HG03280 (cell line): ENCODE data around the gene CDKL1.
A peak's percentile ranks its signal among the peaks of the same experiment; 100 is the strongest.
"Not testable (repeated sequence)": the region's sequence is repeated elsewhere in the genome, so short reads cannot be mapped to it uniquely, and the experiment has no call there.

Experiments
- ATAC-seq: cut with Tn5 transposase; IDR thresholded peaks from one replicate; pipeline ENCODE4 v1.9.1; 2021; ENCODE audit warnings: mild to moderate bottlenecking, moderate library complexity; ENCODE audit not compliant: unreplicated experiment

CDKL1 gene

GRCh38 chr14:50335989-50336824 lies 60.5 kb downstream of the CDKL1 start:
- ATAC-seq: no peak

GRCh38 chr14:50335389-50335788 lies 61.3 kb downstream of the CDKL1 start:
- ATAC-seq: no peak

DNA sequence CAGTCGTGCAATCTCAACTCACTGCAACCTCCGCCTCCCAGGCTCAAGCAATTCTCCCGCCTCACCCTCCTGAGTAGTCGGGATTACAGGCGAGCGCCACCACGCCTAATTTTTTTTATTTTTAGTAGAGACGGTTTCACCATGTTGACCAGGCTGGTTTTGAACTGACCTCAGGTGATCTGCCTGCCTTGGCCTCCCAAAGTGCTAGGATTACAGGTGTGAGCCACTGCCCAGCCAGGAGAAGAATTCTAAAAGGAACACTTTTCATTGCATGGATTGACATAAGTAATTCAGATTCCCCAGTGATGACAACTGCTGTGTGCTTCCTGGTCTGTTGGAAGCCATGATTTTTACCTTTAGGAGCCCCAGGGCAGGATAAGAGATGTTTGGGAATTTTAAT lies 62.5 kb downstream of the CDKL1 start:
- ATAC-seq: no peak

DNA sequence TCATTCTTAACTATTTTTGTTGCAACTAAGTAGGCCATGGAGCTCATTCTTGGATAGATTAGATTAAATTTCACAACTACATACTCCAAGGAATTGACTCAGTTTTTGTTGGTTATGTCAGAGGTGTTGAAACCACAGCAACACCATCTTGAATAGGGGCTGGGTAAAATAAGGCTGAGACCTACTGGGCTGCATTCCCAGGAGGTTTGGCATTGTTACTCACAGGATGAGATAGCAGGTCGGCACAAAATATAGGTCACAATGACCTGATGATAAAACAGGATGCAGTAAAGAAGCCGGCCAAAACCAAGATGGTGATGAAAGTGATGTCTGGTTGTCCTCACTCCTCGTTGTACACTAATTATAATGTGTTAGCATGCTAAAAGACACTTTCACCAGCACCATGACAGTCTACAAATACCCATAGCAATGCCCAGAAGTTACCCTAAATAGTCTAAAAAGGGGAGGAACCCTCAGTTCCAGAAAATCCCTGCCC lies 63.6 kb downstream of the CDKL1 start:
- ATAC-seq: no peak

DNA sequence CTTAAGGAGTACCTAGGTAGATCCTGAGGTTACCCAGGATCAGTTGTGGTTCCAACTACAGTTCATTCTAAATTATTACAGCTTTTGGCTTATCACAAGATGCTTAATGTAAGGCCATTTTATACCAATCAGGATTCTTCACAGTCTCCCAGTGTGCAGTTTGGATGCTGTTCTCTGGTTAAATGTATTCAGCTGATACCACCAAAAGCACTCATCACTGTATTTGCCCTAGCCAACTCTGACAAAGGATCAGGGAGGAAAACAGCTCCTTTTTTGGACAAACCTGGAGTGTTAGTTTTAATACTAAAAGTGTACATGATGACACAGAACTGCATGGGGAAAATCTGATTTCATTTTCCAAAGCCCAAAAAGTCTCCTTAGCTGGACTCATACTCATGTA lies 65.1 kb downstream of the CDKL1 start:
- no peak for ATAC-seq

DNA sequence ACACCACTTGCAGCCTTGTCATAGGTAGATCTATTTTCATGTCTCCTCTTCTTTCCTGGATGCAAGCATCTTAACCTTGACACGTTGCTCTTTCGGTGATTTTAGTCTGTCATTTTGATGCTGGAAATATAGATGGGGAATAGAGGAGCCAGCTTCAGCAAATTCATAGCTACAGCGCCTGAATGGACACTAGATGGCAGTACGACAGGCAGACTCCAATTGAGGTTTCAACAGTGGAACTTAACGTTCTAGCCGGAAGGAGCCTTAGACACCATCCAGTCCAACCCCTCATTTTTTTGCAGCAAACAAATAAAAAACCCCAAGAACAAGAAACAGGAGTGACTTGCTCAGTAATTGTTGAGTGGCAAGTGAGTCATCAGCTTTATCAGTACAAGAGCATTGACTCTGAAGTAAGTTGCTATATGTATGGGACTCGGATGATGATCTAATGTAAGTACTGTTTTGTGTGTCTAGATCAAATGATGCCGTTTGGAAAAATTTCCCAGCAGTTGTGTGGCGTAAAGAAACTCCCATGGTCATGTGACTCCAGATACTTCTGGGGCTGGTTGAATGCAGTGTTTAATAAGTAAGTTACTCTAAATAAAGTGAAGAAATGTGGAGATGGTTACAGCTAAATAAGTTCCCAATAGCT lies 75.5 kb downstream of the CDKL1 start:
- ATAC-seq: peak; percentile 89

- no peak for ATAC-seq
Observed at GRCh38 chr14:50320283-50320682, 76.4 kb downstream of the CDKL1 start.

DNA sequence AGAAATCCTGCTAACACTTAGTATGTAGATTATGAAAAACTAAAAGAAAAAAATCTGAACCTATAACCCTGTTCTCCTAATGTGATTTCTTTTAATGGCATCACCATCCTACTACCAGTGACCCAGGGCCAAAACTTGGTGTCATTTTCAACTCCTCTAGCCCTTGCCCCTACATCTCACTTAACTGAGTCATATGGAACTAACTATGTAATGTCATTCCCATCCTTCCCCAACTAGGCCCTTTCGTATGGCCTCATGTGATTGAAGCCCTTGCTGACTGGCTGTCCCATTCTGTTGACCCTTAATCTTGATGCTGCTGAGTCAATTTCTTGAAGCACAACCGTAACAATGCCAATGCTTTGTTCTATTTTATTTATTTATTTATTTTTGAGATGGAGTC lies 77.0 kb downstream of the CDKL1 start:
- no peak for ATAC-seq

- no peak for ATAC-seq
Observed at GRCh38 chr14:50319293-50319692, 77.4 kb downstream of the CDKL1 start.

DNA sequence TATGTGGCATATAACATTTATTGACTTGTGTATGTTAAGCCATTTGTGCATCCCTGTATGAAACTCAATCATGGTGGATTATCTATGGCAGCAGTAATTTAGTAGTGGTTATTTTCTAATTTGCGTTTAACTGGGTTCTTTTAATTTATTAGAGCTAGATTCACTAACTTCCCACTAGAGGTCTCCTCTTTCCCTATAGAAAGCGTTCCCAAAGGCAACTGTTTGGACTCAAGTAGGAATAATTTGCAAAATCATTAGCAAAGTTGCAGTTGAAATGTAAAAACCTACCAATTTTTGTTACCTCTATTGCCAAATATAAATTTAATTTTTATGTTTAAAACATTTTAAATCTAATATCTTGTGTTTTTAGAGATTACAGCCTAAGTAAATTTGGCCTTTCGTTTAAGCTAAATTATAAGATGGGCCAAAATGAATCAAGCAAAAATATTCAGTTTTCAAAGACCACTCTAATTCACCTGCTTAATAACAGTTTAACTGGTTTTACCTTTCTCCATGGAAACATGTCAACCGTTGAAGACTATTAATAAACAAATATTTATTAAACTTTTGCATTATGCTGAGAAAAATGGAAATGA lies 78.6 kb downstream of the CDKL1 start:
- no peak for ATAC-seq

GRCh38 chr14:50314098-50314497 lies 82.6 kb downstream of the CDKL1 start:
- not testable (repeated sequence) for ATAC-seq

GRCh38 chr14:50312734-50313054 lies 84.0 kb downstream of the CDKL1 start:
- ATAC-seq: no peak

GRCh38 chr14:50311972-50312733 lies 84.5 kb downstream of the CDKL1 start, which contains the start of the genes DMAC2L and L2HGDH:
Gene DMAC2L (plus strand): TSS chr14:50312324. CDS start chr14:50321488, 9,164 bp downstream.
Gene L2HGDH (minus strand): TSS chr14:50312229. CDS start chr14:50312150, 79 bp downstream.
- peak; percentile 95 for ATAC-seq

GRCh38 chr14:50311337-50311971 lies 85.2 kb downstream of the CDKL1 start:
- no peak for ATAC-seq

- ATAC-seq: no peak
Observed at GRCh38 chr14:50310445-50310844, 86.2 kb downstream of the CDKL1 start.

GRCh38 chr14:50308363-50308915 lies 88.2 kb downstream of the CDKL1 start:
- no peak for ATAC-seq

DNA sequence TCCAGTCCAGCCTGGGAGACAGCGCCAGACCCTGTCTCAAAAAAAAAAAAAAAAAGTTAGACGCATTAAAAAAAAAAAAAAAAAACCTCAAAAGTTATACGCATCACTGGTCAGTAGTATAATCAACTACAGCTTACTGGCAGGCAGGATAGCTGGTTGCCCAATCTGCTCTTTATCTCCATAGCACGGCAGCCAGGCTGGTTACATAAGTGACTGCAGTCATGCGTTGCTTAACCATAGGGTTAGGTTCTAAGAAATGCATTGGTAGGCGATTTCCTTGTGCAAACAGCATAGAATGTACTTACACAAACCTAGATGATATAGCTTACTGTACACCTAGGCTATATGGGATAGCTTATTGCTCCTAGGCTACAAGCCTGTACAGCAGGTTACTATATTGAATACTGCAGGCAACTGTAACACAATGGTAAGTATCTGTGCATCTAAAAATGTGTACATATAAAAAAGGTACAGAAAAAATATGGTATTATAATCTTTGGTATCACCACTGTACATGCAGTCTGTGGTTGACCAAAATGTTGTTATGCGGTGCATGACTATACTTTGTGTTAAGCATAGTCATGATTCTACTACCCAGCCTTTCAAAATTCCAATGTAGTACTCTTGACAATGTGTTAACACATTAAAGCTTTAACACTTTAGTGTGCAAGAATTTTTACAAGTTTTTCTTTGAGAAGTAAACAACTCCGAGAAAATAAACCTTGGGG lies 92.8 kb downstream of the CDKL1 start:
- ATAC-seq: no peak

GRCh38 chr14:50301914-50302313 lies 94.8 kb downstream of the CDKL1 start:
- ATAC-seq: no peak

DNA sequence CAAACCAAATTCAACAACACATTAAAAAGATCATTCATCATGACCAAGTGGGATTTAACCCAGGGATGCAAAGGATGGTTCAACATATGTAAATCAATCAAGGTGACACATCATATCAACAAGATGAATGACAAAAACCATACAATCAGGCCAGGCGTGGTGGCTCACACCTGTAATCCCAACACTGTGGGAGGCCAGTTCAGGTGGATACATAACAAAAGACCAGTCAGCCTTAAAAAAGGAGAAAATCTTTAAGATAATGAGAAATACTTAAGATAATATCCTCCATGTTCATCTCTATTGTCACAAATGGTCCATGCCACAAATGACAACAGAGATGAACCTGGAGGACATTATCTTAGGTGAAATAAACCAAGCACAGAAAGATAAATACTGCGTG lies 97.1 kb downstream of the CDKL1 start:
- ATAC-seq: no peak

DNA sequence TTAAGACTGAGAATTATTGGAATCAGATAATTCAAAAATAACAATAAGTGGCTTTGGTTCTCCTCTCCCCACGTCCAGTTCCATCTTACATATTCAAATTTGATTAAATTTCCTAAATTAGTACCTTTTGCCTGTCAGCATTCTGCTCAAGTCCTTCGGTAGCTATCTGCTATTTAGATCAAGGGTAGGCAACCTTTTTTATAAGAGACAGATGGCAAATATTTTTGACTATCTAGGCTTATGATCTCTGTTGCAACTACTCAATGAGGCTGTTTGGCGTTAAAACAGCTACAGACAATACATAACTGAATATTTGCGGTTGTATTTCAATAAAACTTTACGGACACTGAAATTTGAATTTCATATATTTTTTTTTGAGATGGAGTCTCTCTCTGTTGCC lies 106.4 kb downstream of the CDKL1 start:
- ATAC-seq: no peak
